Thoracic aorta (tissue), 2 donors: ENCODE results near the gene ZNF205. TPM values are rescaled to one million over a fixed set of nuclear protein-coding genes. Genes with fewer than 3 reads are reported as not detected.

Experiments
- ATAC-seq: fragments of 150-250 bp; one replicate; pipeline ENCODE4 v1.8.0; 2017; ENCODE audit warnings: low read depth; ENCODE audit not compliant: insufficient number of reproducible peaks, low FRiP score
- DNase-seq: peaks from one replicate; pipeline ENCODE4 v3.0.0-alpha.2; 2020; ENCODE audit warnings: low spot score
- H3K27ac ChIP-seq, 2 donors: fragments of 200-600 bp; sonication (generic); 1 replicate in 1 of 2; 2 replicates in 1 of 2; pipeline ENCODE4 v1.5.1; 2016; ENCODE audit warnings: mild to moderate bottlenecking in 2 of 2, moderate library complexity in 2 of 2
- H3K27me3 ChIP-seq: fragments of 200-600 bp; sonication (generic); replicated peaks from 2 replicates; pipeline ENCODE4 v1.6.0; 2016; ENCODE audit warnings: mild to moderate bottlenecking; ENCODE audit not compliant: insufficient read depth
- H3K36me3 ChIP-seq: fragments of 200-600 bp; sonication (generic); one replicate; pipeline ENCODE4 v1.5.1; 2016
- H3K4me1 ChIP-seq, 2 donors: fragments of 200-600 bp; sonication (generic); 1 replicate in 1 of 2; 2 replicates in 1 of 2; pipeline versions ENCODE4 v1.5.1 to v1.6.0; 2016; ENCODE audit warnings: low read depth in 2 of 2, mild to moderate bottlenecking in 1 of 2; ENCODE audit not compliant: control insufficient read depth in 1 of 2
- H3K4me3 ChIP-seq: fragments of 200-600 bp; sonication (generic); 2 replicates; pipeline ENCODE4 v1.5.1; 2016; ENCODE audit warnings: mild to moderate bottlenecking
- H3K9me3 ChIP-seq: fragments of 200-600 bp; sonication (generic); 2 replicates; pipeline ENCODE4 v1.5.1; 2016
- CTCF ChIP-seq: fragments of 200-600 bp; sonication (generic); IDR thresholded peaks from one replicate; pipeline ENCODE4 v1.5.1; 2019; ENCODE audit warnings: antibody characterized with exemption
- total RNA-seq, 2 donors: library from RNA; depleted of rRNA; stranded (reverse); fragments of >200 nt; gene quantifications; one replicate each; pipeline versions ENCODE4 v1.1.0 to v1.2.3, GENCODE V29; 2016

The ZNF205 gene
- total RNA-seq, 2 donors from 2014 or later = 16.4 to 19.4 TPM

DNA sequence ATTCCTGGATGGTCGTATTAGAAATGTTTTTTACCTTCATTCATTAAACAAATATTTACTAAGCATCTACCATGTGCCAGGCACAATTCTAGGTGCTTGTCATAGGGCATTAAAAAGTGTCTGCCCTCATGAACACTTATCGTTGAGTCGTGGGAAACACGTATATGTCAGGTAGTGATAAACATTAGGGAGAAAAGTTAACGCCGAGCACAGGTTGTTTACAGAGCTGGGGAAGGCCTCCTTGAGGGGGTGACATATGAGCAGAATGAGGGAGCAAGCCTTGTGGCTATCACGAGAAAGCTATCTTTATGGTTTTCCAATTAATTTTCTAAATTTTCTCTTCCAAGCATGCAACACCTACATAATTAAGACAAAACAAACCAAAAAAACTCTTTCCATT lies 21.5 kb downstream of the ZNF205 start:
- no peak for ATAC-seq
- no peaks in the 10 kb centered on the region for H3K9me3 ChIP-seq
- no peak for DNase-seq
- peaks cover 5 to 31% of the 10 kb centered on the region in 2 donors for H3K4me1 ChIP-seq
- peaks cover 5% of the 10 kb centered on the region for H3K36me3 ChIP-seq
- H3K4me3 ChIP-seq = peak overlapping the region; percentile 90
- no peaks in the 10 kb centered on the region for H3K27me3 ChIP-seq
- TF ChIP-seq CTCF = no peak
- peak overlapping the region; percentile 91 to 93 for H3K27ac ChIP-seq

- no peak for TF ChIP-seq CTCF
- ATAC-seq (peak; percentile 96), DNase-seq (peak; percentile 88)
- H3K27me3 ChIP-seq = no peaks in the 10 kb centered on the region
- peak within 1 kb of the TSS; percentile 90 for H3K4me3 ChIP-seq
- peaks cover 3 to 24% of the 10 kb centered on the region in 2 donors for H3K4me1 ChIP-seq
- no peaks in the 10 kb centered on the region for H3K9me3 ChIP-seq
- H3K36me3 ChIP-seq = peaks cover 5% of the 10 kb centered on the region
- peak within 1 kb of the TSS; percentile 91 to 93 for H3K27ac ChIP-seq
These were observed 22.1 kb downstream of the ZNF205 start, which contains the start of gene ZNF213 for GRCh38 chr16:3134338-3135125. ZNF213 (plus strand) TSS chr16:3135029; CDS start chr16:3137281, 2,252 bp downstream.

- peaks cover 5% of the 10 kb centered on the region for H3K36me3 ChIP-seq
- peak overlapping the region; percentile 90 for H3K4me3 ChIP-seq
- peaks cover 3 to 18% of the 10 kb centered on the region in 2 donors for H3K4me1 ChIP-seq
- no peak for ATAC-seq
- TF ChIP-seq CTCF = no peak
- DNase-seq = no peak
- H3K27me3 ChIP-seq = no peaks in the 10 kb centered on the region
- peak overlapping the region; percentile 76 to 86 for H3K27ac ChIP-seq
- no peaks in the 10 kb centered on the region for H3K9me3 ChIP-seq
These were observed 22.8 kb downstream of the ZNF205 start for GRCh38 chr16:3135126-3135715.

DNA sequence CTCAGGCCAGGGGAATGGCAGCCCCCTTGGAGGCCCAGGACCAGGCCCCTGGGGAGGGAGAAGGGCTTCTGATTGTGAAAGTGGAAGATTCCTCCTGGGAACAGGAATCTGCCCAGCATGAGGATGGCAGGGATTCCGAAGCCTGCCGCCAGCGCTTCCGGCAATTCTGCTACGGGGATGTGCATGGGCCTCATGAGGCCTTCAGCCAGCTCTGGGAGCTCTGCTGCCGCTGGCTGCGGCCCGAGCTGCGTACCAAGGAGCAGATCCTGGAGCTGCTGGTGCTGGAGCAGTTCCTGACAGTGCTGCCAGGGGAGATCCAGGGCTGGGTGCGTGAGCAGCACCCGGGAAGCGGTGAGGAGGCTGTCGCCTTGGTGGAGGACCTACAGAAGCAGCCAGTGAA lies 24.9 kb downstream of the ZNF205 start:
- H3K9me3 ChIP-seq = no peaks in the 10 kb centered on the region
- no peak overlapping the region for H3K4me3 ChIP-seq
- DNase-seq (no peak), ATAC-seq (no peak)
- peaks cover 10% of the 10 kb centered on the region for H3K36me3 ChIP-seq
- no peak overlapping the region for H3K27ac ChIP-seq
- H3K4me1 ChIP-seq = peaks cover 3 to 18% of the 10 kb centered on the region in 2 donors
- no peaks in the 10 kb centered on the region for H3K27me3 ChIP-seq
- no peak for TF ChIP-seq CTCF

GRCh38 chr16:3138342-3138741 lies 26.0 kb downstream of the ZNF205 start:
- Histone ChIP-seq H3K27ac (no peak overlapping the region), H3K4me3 (no peak overlapping the region), H3K27me3 (no peaks in the 10 kb centered on the region), H3K9me3 (no peaks in the 10 kb centered on the region), H3K4me1 (peaks cover 3 to 18% of the 10 kb centered on the region in 2 donors), H3K36me3 (peaks cover 16% of the 10 kb centered on the region)
- no peak for ATAC-seq
- DNase-seq = no peak
- TF ChIP-seq CTCF = no peak
